ENCODE measurements around the gene URB1.
A peak's percentile ranks its signal among the peaks of the same experiment; 100 is the strongest.
"Not testable (repeated sequence)": the region's sequence is repeated elsewhere in the genome, so short reads cannot be mapped to it uniquely, and the experiment has no call there.

Gene URB1

GRCh38 chr21:32278518-32279376, 114.1 kb downstream of the URB1 start, which contains the start of gene MIS18A:
Gene MIS18A, minus strand, starts transcription at chr21:32279049. Its CDS starts 35 bp downstream, at chr21:32279014.
- DNase-seq: peak; percentile 90 to 97 (median 96)

DNA sequence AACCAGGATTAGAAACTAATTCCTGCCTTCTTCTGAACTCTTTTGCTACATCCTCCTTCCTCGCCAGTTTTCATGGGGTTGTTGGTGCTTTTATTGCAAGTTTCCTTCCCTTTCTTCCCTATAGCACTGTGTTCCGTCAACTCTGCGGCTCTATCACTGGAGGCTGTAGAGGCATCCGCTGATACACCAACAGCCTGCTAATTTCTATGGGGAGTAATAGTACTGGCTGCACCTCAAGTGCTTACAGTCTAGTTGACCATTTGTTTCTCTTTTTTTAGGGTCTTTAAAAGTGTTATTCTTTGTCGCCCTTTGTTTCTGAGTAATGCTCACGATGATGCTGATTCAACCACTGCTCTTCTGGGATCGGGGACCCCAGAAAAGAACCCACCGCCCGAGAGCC, 114.7 kb downstream of the URB1 start:
- no peak for DNase-seq

- no peak for DNase-seq
Observed at GRCh38 chr21:32276671-32277070, 116.1 kb downstream of the URB1 start.

DNA sequence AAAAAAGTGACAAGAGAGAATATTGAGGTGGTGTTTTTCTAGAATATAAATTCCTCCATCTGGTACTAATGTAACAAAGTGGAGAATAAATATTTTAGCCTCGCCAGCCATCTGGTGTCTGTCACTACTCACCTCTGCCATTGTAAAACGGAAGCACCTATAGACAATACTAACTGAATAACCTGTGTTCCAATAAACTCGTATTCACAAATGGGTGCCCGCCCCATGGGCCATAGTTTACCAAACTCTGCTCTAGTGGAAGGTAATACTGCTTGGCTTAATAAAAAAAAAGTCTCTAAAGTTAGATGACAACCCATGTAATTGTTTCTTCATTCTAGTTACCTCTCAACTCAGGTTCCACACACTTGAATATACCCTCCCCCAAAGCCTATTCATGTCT, 122.1 kb downstream of the URB1 start:
- DNase-seq: no peak

DNA sequence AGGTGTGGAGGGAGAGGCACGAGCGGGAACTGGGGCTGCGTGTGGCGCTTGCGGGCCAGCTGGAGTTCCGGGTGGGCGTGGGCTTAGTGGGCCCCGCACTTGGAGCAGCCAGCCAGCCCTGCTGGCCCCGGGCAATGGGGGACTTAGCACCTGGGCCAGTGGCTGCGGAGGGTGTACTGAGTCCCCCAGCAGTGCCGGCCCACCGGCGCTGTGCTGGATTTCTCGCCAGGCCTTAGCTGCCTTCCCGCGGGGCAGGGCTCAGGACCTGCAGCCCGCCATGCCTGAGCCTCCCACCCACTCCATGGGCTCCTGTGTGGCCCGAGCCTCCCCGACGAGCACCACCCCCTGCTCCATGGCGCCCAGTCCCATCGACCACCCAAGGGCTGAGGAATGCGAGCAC, 127.5 kb downstream of the URB1 start:
- DNase-seq: not testable (repeated sequence)

DNA sequence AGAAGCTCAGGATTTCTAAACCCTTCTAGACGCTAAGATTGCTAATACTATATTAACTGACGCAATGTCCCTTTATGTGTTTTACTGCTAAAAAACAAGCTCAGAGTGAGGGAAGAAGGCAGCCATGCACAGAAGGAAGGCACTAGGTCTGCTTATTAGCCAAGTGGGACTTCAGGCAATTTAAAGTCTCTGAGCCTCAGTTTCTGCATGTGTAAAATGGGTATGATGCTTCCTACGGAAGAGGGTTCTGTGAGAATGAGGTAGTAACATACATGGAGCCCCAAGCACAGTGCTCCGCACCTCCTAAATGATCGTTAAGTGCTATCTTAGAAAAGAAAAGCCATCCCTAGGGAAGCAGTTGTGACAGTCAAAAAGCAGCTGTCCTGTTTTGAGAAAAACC, 130.9 kb downstream of the URB1 start:
- DNase-seq: no peak

Measured in stimulated activated naive CD4-positive, alpha-beta T cell (primary cell).